ENCODE data around the gene TNP2.

TNP2 gene

DNA sequence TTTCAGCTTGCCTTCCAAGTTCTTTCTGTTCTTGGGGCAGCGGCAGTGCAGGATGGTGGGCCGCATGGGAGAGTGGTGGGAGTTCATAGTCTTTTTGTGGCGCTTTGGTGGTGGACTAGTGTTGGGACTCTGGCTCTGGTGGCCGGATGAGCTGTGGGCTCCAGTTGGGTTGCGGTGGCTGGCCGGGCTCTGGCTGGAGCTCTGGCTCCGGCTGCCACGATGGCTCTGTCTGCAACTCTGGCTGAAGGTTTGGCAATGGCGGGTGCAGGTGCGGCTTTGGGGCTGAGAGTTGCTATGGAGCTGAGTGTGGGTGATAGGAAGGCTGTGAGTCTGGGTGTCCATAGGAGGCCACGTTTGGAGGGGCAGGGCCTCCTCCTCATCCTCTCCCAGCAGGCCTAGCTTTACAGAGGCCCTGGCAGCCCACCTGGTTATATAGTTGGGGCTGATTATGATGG lies at the start of gene TNP2:
TNP2 (minus strand) TSS at position 405 of the 455 bp plus-strand sequence; CDS start at position 342, 63 bp downstream.
- no peak for DNase-seq

DNA sequence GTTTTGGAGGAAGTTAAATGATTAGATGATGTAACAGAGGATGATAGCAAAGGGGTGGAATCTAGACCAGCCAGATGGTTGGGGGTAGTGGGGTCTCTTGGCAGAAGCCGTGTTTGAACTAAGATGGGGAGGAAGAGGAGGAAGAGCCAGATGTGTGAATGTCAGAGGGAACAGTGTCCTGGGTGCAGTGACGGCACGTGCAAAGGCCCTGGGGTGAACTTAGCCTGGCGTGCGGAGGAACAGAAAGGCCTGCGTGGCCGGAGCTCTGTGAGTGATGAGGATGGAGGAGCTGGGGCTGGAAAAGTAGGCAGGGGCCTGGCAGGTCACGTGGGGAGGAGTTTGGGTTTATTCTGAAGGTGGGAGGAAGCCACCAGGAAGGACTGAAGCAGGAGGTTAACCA lies 49.7 kb upstream of the TNP2 start:
- DNase-seq = no peak

DNA sequence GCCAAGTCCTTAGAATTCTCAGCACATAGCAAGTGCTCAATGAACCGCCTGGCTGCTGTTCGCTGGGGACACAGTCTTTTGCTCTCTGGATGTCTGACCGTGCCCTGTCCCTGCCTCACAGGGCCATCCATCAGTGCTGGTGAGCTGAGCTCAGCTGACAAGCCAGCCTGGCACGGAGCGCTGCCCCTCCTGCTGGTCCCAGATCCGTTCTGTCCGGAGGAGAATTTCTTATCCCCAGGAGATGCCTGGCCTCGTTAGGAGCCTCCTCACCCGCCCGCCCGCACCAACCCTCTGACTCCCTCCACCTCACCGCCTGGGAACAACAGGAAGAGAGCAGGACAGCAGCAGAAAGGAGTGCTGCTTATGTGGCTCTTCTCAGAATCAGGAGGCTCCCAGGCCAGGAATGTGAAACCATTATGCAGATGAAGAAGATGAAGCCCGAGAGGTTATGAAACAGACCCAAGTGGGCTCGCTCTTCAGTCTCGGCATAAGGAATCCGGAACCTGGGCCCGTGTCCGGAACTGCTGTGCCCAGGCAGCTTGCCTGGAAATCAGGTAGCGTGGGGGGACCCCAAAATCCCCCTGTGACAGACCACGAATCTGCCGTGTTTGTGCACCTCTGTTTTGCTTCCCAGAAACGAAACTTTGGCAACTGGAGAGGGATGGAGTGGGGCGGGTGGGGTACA lies 47.3 kb upstream of the TNP2 start:
- no peak for DNase-seq

DNA sequence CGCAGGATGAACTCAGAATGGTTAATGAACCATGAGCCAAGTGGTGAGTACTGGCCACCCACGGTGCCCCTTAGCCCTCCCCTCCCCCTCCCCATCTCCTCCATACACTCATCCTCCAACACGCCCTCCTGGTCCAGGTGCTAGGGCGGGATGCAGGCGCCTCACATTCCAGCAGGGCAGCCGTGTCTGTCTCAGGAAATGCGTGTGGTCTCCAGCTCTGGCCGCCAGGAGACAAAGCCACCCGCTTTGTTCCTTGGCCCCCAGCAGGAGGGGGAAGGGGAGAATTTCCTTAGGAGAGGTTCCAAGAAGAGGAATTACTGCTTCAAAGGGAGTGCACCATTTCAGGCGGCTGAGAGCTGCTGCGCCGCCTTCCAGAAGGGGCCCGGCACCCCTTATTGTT lies 46.4 kb upstream of the TNP2 start:
- DNase-seq = no peak

DNA sequence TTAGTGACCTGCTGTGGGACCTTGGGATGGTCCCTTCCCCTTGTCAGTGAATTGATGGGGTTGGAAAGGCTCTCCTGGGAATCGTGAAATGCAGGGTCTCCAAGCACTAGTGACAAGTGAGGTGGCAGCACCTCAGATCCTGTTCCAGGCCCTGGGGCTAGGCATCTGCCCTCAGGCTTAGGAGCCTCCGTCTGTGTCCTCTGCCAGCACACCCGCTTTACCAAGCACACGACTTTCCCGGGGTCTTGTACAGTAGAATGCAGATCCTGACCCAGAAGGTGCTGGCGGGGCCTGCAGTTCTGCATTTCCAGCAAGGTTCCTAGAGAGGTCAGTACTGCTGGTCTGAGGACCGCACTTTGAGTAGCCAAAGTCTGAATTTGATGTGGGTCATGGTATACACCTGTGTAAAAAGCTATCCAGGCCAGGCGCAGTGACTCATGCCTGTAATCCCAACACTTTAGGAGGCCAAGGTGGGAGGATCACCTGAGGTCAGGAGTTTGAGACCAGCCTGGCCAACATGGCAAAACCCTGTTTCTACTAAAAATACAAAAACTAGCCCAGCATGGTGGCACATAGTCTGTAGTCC lies 45.3 kb upstream of the TNP2 start:
- DNase-seq = no peak

DNA sequence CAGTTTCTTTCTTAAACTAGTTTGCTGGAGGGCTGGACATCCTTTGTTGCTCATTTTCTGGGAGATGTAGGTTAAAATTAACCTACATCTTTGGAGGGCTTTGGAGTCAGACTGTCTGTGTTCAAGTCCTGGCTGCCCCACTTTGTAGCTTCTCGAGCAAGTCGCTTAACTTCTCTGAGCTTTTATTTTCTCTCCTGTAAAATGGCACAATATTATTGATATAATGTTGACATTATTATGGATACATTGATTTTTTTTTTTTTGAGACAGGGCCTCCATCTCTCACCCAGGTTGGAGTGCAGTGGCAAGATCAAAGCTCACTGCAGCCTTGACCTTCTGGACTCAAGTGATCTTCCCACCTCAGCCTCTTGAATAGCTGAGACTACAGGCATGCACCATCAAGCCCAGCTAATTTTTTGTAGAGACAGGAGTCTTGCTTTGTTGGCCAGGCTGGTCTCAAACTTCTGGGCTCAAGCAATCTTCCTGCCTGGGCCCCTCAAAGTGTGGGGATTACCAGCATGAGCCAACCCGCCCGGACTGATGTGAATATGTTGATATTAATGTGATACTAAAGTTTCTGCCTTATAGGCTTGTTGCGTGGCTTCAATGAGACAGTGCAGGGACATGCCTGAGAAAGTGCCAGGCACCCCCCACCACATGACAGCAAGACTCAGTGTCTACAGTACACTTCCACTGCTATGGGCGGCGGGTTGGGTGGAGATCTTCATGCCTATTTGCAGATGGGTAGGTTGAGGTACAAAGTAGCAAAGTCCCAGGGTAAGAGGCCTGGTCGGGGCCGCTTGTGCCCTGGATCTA lies 44.6 kb upstream of the TNP2 start:
- DNase-seq = no peak

- DNase-seq = no peak
Observed at GRCh38 chr16:11312718-11313492, 43.8 kb upstream of the TNP2 start.

DNA sequence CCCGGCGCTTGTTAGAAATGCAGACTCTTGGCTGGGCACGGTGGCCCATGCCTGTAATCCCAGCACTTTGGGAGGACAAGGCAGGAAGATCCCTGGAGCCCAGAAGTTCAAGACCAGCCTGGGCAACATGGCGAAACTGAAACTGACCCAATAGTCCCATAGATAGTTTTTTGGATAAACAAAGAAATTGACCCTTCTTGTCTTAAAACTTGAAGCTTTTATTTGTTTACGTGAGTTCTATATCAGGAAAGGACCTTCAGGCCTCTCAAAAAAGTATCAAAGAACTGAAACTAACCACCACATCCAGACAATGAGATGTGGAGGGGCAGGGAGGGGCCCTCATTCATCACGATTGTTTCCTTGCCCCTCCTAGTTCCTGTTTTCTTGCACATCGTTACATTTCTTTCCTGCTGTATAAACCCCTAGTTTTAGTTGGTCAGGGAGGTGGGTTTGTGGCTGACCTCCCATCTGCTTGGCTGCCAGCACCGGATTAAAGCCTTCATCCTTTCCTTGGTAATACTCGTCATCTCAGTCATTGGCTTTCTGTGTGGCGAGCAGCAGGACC lies 42.0 kb upstream of the TNP2 start:
- peak; percentile 19 for DNase-seq

GRCh38 chr16:11310634-11310977 lies 41.5 kb upstream of the TNP2 start:
- no peak for DNase-seq

GRCh38 chr16:11309895-11310633 lies 40.9 kb upstream of the TNP2 start:
- DNase-seq = no peak

DNA sequence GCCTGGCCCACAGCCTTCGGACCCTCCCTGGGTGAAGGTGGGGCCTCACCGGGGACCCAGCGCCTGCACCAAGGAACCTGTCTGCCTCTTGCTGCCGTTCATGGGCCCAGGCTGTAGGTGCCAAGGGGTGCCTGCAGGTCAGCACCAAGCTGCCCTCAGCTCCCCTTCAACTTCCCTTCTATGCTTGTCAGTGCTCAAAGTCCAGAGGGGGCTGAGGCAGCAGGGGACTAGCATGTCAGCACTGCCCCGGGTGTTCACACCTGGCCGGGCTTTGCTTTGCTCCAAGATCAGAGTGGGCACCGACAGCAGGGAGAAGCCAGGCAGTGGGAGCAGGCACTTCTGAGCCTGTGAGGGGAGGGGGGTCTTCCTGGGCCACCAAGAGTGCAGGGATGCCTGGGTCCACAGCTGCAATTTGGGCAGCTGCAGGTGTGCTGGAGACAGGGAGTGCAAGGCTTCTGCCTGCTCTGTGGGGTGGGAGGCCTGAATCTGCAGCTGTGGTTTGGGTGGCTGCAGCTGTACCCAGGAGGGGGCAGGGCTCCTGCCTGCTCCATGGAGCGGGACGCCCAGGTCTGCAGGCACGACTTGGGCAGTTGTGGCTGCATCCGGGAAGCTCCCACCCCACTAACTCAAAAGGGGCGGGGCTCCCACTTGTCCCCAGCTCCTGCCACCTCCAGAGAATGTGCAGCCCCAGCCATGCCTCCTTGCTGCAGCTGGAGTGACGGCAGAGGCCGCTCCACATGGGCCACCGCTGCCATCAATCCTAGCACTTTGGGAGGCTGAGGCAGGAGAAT lies 39.6 kb upstream of the TNP2 start:
- DNase-seq = no peak

GRCh38 chr16:11307639-11308492 lies 38.7 kb upstream of the TNP2 start:
- no peak for DNase-seq

GRCh38 chr16:11306997-11307638 lies 38.0 kb upstream of the TNP2 start:
- no peak for DNase-seq

DNA sequence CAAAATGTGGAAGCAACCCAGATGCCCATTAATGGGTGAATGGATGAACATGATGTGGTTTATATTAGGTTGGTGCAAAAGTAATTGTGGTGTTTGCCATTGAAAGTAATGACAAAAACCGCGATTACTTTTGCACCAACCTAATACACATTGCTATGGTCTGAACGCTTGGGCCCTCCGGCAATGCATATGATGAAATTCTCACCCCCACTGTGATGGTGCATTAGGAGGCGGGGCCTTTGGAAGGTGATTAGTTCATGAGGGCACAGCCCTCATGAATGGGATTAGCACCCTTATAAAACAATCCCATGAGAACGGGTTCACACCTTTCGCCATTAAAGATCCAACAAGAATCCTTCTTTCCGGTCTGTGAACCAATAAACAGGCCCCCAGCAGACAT lies 37.3 kb upstream of the TNP2 start:
- DNase-seq = no peak

DNA sequence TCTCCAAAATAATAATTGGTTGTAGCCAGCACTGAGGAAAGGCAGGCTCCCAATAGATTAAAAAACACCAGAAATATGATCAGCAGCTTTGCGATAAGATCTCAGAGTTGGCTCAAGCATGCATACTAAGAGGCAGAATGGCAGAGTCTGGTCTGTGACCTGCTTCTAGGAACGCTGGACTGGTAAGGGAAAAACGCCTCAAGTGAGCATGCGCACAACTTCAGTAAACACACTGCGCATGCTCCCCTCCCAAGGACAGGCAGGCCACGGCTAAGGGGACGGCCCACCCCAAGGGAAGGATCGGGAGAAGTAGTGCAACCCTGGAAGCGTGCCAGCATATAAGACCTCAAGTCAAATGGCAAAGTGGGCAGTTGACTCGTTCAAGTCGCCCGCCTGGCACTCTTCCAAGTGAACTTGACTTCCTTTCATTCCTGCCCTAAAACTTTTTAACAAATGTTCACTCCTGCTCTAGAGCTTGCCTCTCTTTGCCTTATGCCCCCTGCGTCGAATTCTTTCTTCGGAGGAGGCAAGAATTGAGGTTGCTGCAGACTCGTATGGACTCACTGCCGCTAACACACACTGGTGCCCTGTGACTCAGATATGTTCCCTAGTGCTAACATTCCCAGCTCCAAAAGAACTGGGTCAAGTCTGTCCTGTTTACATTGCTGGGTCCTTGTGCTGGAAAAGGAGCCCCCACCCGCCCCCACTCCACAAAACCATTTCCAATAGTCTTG lies 34.4 kb upstream of the TNP2 start:
- DNase-seq = no peak

DNA sequence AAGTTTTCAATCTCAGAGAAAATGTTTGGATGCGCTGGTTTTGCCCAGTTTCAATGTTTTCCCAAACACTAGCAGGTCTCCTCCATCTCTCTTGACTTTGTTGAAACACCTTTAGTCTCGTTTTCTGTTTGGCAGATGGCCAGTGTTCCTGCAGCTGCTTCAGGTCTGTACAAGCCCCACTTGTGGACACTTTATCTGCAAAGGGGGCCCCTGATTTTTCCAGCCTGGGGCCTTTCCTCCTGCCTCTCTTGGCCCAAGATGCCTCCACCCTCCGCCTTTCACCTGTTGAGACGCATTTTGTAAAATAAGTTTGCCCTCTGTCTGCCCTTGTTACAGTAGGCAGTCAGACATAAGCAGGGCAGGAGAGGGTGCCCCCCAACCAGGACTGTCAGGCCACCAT lies 33.9 kb upstream of the TNP2 start:
- DNase-seq = no peak

GRCh38 chr16:11301645-11302501 lies 32.7 kb upstream of the TNP2 start:
- no peak for DNase-seq

- DNase-seq = no peak
Observed at GRCh38 chr16:11300560-11300892, 31.4 kb upstream of the TNP2 start.
